PC-9 (cell line): ENCODE data around the gene SLC9A9. TPM values are rescaled to one million over a fixed set of nuclear protein-coding genes. Genes with fewer than 3 reads are reported as not detected.

ENCODE experiments used
- BruUV-seq: library from RNA; stranded (reverse); fragments of 400-500 nt; replicated peaks from 2 replicates; lab custom pipeline; 2021; lab: Mats Ljungman, UMichigan
- CTCF ChIA-PET: fragments of 300-600 bp; sonication (Branson Sonifier 250); formaldehyde crosslinking; loops from one replicate; lab custom pipeline; 2022; ENCODE audit warnings: antibody characterized with exemption; lab: Charles Lee
- POLR2A ChIA-PET: fragments of 300-600 bp; sonication (Branson Sonifier 250); formaldehyde crosslinking; loops from one replicate; lab custom pipeline; 2022; ENCODE audit warnings: antibody characterized with exemption; ENCODE audit not compliant: unreplicated experiment; lab: Charles Lee
- DNase-seq, 2 experiments: peaks; one replicate each; pipeline versions ENCODE4 v3.0.0 to v3.0.0-alpha.2; 2015 to 2022; ENCODE audit warnings: mixed read lengths in 1 of 2
- H2AFZ ChIP-seq: fragments of 200-600 bp; sonication (generic); 2 replicates; pipeline ENCODE4 v1.8.1; 2017; ENCODE audit warnings: antibody characterized with exemption
- H3F3A ChIP-seq: fragments of 200-600 bp; sonication (generic); 2 replicates; pipeline ENCODE4 v1.8.1; 2017; ENCODE audit warnings: antibody characterized with exemption, mild to moderate bottlenecking, low read depth; ENCODE audit not compliant: insufficient read depth
- H3K27ac ChIP-seq: fragments of 200-600 bp; sonication (generic); 2 replicates; pipeline ENCODE4 v1.6.1; 2016; ENCODE audit warnings: mixed run types
- H3K27me3 ChIP-seq: fragments of 200-600 bp; sonication (generic); 2 replicates; pipeline ENCODE4 v1.6.1; 2016; ENCODE audit warnings: low read depth, mixed run types; ENCODE audit not compliant: insufficient read depth
- H3K36me3 ChIP-seq: fragments of 200-600 bp; sonication (generic); 2 replicates; pipeline ENCODE4 v1.6.1; 2016; ENCODE audit warnings: low read depth, mixed run types
- H3K4me1 ChIP-seq: fragments of 200-600 bp; sonication (generic); replicated peaks from 2 replicates; pipeline ENCODE4 v1.6.1; 2016; ENCODE audit warnings: mixed run types; ENCODE audit not compliant: insufficient read depth
- H3K4me2 ChIP-seq: fragments of 200-600 bp; sonication (generic); 2 replicates; pipeline ENCODE4 v1.6.1; 2017; ENCODE audit warnings: mixed run types
- H3K4me3 ChIP-seq: fragments of 200-600 bp; sonication (generic); 2 replicates; pipeline ENCODE4 v1.6.1; 2016; ENCODE audit warnings: mixed run types
- H3K79me2 ChIP-seq: fragments of 200-600 bp; sonication (generic); 2 replicates; pipeline ENCODE4 v1.6.1; 2017; ENCODE audit warnings: low read depth, mixed run types
- H3K9me2 ChIP-seq: fragments of 200-600 bp; sonication (generic); 2 replicates; pipeline ENCODE4 v1.8.1; 2017; ENCODE audit warnings: mild to moderate bottlenecking; ENCODE audit not compliant: insufficient read depth
- H3K9me3 ChIP-seq: fragments of 200-600 bp; sonication (generic); 2 replicates; pipeline ENCODE4 v1.8.1; 2016; ENCODE audit warnings: low read depth; ENCODE audit not compliant: insufficient read depth
- H4K20me1 ChIP-seq: fragments of 200-600 bp; sonication (generic); 2 replicates; pipeline ENCODE4 v1.8.1; 2017; ENCODE audit not compliant: insufficient read depth
- EZH2 ChIP-seq: fragments of 200-600 bp; sonication (generic); IDR thresholded peaks from 2 replicates; pipeline ENCODE4 v1.8.0; 2017; ENCODE audit warnings: antibody characterized with exemption, low read depth
- intact Hi-C: fragments of 100-400 bp; cut with micrococcal nuclease; formaldehyde crosslinking; loops from one replicate; pipeline ENCODE4 v1.10.0; 2022; ENCODE audit not compliant: unreplicated experiment
- total RNA-seq: library from RNA; stranded (reverse); gene quantifications from 2 replicates; pipeline ENCODE4 v1.2.3, GENCODE V29; 2021
- TF ChIP-seq, protein P1 (sequence below): fragments of 200-600 bp; sonication (generic); conservative IDR thresholded peaks from 2 replicates; pipeline ENCODE4 v1.6.1; 2017; ENCODE audit warnings: mixed run types, antibody characterized with exemption, mild to moderate bottlenecking, moderate library complexity

SLC9A9 gene
- total RNA-seq, 1 experiment from 2014 or later: 1.7 TPM

DNA sequence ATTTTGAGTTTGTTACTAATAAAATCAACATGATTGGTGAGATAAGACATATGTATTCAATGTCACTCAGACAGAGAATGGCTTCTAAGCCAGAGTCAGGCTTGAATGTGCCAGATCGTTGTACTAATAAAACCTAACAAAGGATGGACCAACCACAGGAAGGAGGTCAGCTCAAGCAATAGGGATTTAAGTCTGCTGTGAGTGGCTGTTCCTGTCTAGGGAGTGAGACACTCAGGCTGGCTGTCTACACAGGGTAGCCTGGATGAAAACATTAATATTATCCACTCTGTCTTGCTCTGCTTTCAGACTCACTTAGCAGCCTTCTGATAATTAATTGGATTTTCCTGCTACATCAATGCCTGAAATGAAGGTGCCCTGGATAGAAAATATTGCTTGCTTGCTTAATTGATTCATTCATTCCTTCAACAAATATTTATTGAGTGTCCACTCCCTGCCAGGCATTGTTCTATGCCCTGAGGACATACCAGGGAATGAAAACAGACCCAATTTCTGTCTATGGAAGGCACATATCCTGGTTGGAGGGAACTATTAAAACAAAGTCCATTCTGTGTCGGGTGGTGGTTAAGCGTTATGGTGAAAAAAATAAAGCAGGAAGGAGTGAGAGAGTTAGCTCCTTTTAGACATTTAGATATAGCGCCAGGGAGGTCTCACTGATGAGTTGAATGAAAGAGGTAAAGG lies 489.3 kb downstream of the SLC9A9 start:
- no peak overlapping the region for H3K27ac ChIP-seq
- ChIA-PET CTCF (no interaction called here), POLR2A (no interaction called here)
- H3F3A ChIP-seq: no peaks in the 10 kb centered on the region
- H3K9me2 ChIP-seq: no peaks in the 10 kb centered on the region; the same call in 1 of the 2 replicates
- no peaks in the 10 kb centered on the region for H3K9me3 ChIP-seq
- H3K4me1 ChIP-seq: no peaks in the 10 kb centered on the region
- TF ChIP-seq EZH2: no peak
- TF ChIP-seq, protein P1, sequence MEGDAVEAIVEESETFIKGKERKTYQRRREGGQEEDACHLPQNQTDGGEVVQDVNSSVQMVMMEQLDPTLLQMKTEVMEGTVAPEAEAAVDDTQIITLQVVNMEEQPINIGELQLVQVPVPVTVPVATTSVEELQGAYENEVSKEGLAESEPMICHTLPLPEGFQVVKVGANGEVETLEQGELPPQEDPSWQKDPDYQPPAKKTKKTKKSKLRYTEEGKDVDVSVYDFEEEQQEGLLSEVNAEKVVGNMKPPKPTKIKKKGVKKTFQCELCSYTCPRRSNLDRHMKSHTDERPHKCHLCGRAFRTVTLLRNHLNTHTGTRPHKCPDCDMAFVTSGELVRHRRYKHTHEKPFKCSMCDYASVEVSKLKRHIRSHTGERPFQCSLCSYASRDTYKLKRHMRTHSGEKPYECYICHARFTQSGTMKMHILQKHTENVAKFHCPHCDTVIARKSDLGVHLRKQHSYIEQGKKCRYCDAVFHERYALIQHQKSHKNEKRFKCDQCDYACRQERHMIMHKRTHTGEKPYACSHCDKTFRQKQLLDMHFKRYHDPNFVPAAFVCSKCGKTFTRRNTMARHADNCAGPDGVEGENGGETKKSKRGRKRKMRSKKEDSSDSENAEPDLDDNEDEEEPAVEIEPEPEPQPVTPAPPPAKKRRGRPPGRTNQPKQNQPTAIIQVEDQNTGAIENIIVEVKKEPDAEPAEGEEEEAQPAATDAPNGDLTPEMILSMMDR: no peak
- DNase-seq: no peak
- H4K20me1 ChIP-seq: no peaks in the 10 kb centered on the region
- no TSS peak for BruUV-seq
- H3K79me2 ChIP-seq: no peaks in the 10 kb centered on the region
- H2AFZ ChIP-seq: no peak overlapping the region
- H3K4me3 ChIP-seq: no peak overlapping the region
- intact Hi-C loops: no loop called here
- no peaks in the 10 kb centered on the region for H3K27me3 ChIP-seq
- no peak overlapping the region for H3K4me2 ChIP-seq
- no peaks in the 10 kb centered on the region for H3K36me3 ChIP-seq

DNA sequence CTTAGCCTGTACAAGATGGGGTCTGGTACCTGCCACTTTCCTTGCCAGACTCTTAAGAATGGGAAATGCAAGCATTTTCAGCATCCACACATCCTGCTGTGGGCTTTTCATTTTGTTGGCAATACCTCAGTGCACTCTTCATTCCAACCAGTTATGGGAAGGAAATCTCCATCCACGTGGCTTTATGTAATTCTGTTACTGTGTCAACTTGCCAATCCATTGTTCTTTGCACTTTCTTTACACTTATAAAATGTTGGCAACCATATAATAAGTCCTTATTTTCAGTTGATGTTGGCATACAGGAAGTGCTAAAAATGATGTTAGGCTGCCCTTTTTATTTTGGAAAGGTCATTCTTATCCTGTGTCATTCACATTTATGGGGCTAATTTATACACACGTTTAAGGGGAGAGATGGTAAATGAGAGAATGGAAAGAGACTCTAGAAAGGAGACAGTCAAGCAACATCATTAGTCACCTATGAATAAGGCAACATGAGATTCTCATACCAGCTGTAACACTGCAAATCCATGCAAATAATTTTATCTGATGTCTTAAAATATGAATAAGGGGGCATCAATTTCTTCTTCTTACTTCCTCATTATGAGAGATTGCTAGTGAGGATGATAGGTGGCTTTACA lies 490.0 kb downstream of the SLC9A9 start:
- Histone ChIP-seq H2AFZ (no peak overlapping the region), H3K27me3 (no peaks in the 10 kb centered on the region), H3F3A (no peaks in the 10 kb centered on the region), H3K27ac (no peak overlapping the region), H3K9me2 (no peaks in the 10 kb centered on the region; the same call in 1 of the 2 replicates), H3K79me2 (no peaks in the 10 kb centered on the region), H3K9me3 (no peaks in the 10 kb centered on the region), H3K4me3 (no peak overlapping the region), H3K4me1 (no peaks in the 10 kb centered on the region), H3K36me3 (no peaks in the 10 kb centered on the region), H4K20me1 (no peaks in the 10 kb centered on the region), H3K4me2 (no peak overlapping the region)
- ChIA-PET POLR2A (no interaction called here), CTCF (no interaction called here)
- no peak for DNase-seq
- intact Hi-C loops: no loop called here
- TF ChIP-seq, protein P1: no peak
- no peak for TF ChIP-seq EZH2
- no TSS peak for BruUV-seq

DNA sequence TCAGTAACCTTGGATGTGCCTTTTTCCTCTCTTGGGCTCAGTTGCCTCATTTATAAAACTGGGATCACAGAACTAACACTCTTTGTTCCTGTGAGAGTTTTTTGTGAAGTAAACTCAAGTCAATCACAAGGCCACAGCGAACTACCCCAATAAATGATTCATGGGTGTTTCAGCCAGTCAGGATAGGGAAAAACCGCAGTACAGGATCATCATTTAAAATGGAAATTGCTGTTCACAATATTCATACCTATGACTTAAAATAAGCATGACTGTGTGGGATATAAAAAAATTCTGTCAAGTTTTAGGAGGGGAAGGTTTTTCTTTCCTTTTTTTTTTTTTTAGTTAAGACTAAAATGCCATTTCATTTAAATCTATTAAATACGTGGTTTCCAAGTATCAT lies 490.6 kb downstream of the SLC9A9 start:
- Histone ChIP-seq H3K27me3 (no peaks in the 10 kb centered on the region), H3K4me3 (no peak overlapping the region), H3F3A (no peaks in the 10 kb centered on the region), H3K4me1 (no peaks in the 10 kb centered on the region), H3K9me3 (no peaks in the 10 kb centered on the region), H3K79me2 (no peaks in the 10 kb centered on the region), H3K36me3 (no peaks in the 10 kb centered on the region), H2AFZ (no peak overlapping the region), H3K27ac (no peak overlapping the region), H4K20me1 (no peaks in the 10 kb centered on the region), H3K4me2 (no peak overlapping the region), H3K9me2 (no peaks in the 10 kb centered on the region; the same call in 1 of the 2 replicates)
- TF ChIP-seq EZH2: no peak
- TF ChIP-seq, protein P1: no peak
- intact Hi-C loops: no loop called here
- CTCF ChIA-PET: no interaction called here
- no TSS peak for BruUV-seq
- no peak for DNase-seq
- POLR2A ChIA-PET: no interaction called here
